ENCODE data around the gene ALDH2.

DNA sequence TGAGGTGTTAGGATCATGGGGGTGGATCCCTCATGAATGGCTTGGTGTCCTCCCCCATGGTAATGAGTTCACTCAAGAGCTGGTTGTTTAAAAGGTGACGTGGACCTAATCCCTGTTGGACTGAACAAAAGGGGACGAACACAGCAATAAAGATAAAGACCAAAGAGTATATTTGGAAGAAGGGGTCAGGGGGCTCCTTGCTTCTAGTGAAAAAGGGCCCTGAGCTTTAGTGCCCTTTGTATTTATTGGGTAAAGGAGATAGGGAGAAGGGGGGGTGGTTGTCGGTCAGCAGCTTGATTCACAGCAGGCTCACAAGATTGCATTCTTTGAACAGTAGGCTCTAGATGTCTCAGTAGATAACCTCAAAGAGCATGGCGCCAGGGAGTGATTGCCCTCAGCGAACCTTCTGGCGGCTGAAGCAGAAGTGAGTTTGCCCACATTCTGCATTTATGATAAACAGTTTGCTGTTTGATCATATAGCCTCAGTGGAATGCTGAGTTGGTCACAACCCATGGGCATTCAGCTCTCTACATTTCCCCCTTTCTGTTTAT, 49.4 kb downstream of the ALDH2 start:
- no peak for TF ChIP-seq POLR2A (IDR thresholded peaks at IDR 0.05)
- TF ChIP-seq, protein P1, sequence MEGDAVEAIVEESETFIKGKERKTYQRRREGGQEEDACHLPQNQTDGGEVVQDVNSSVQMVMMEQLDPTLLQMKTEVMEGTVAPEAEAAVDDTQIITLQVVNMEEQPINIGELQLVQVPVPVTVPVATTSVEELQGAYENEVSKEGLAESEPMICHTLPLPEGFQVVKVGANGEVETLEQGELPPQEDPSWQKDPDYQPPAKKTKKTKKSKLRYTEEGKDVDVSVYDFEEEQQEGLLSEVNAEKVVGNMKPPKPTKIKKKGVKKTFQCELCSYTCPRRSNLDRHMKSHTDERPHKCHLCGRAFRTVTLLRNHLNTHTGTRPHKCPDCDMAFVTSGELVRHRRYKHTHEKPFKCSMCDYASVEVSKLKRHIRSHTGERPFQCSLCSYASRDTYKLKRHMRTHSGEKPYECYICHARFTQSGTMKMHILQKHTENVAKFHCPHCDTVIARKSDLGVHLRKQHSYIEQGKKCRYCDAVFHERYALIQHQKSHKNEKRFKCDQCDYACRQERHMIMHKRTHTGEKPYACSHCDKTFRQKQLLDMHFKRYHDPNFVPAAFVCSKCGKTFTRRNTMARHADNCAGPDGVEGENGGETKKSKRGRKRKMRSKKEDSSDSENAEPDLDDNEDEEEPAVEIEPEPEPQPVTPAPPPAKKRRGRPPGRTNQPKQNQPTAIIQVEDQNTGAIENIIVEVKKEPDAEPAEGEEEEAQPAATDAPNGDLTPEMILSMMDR (IDR thresholded peaks at IDR 0.05): no peak

Measured in tibial nerve (tissue), 3 donors.